ENCODE measurements around the gene FZD4. TPM values are rescaled to one million over a fixed set of nuclear protein-coding genes. Genes with fewer than 3 reads are reported as not detected.

Gene FZD4
- total RNA-seq, 1 experiment from 2014 or later = 4.5 TPM

GRCh38 chr11:86983021-86983488 lies 27.9 kb upstream of the FZD4 start:
- Histone ChIP-seq H3T11ph (ENCODE audit: low read length) (no peak overlapping the region), H3K4me2 (ENCODE audit: insufficient read depth, insufficient read length, low read length) (no peak overlapping the region), H2AFZ (ENCODE audit: low read length) (no peak overlapping the region), H3K79me2 (ENCODE audit: insufficient read depth, low read length) (no peaks in the 10 kb centered on the region), H3K27ac (ENCODE audit: insufficient read length, low read depth, low read length) (no peak overlapping the region), H2AK5ac (ENCODE audit: insufficient read length, low read length) (no peak overlapping the region), H2BK5ac (ENCODE audit: insufficient read length, low read length) (no peak overlapping the region), H2BK12ac (ENCODE audit: insufficient read length, low read depth, low read length) (no peak overlapping the region), H3K9me3 (ENCODE audit: control insufficient read depth, low read depth, low read length) (no peaks in the 10 kb centered on the region), H4K91ac (ENCODE audit: insufficient read length, low read depth, low read length) (no peak overlapping the region), H3K9ac (ENCODE audit: extremely low read depth, insufficient read length, low read length) (no peak overlapping the region), H4K5ac (ENCODE audit: insufficient read length, low read depth, low read length) (no peak overlapping the region), H3K23me2 (ENCODE audit: insufficient read length, low read depth, low read length, poor library complexity, severe bottlenecking) (no peaks in the 10 kb centered on the region), H2BK120ac (ENCODE audit: low read depth, low read length, poor library complexity, severe bottlenecking) (no peak overlapping the region), H3K4me1 (ENCODE audit: insufficient read depth, low read length) (no peaks in the 10 kb centered on the region), H3K14ac (ENCODE audit: insufficient read depth, low read length) (no peak overlapping the region), H2BK15ac (ENCODE audit: low read depth, low read length) (no peak overlapping the region), H3K23ac (ENCODE audit: insufficient read length, low read depth, low read length) (no peak overlapping the region), H4K8ac (replicated peaks; ENCODE audit: insufficient read length, low read depth, low read length) (no peak overlapping the region), H3K27me3 (ENCODE audit: insufficient read depth, low read length) (no peaks in the 10 kb centered on the region), H3K56ac (ENCODE audit: insufficient read length, low read depth, low read length) (no peak overlapping the region), H3K79me1 (ENCODE audit: insufficient read depth, low read depth, low read length, poor library complexity, severe bottlenecking) (no peaks in the 10 kb centered on the region), H3K18ac (ENCODE audit: insufficient read length, low read depth, low read length) (no peak overlapping the region), H3K4ac (ENCODE audit: low read depth, low read length) (no peak overlapping the region), H4K20me1 (ENCODE audit: control insufficient read depth, insufficient read depth, insufficient read length) (no peaks in the 10 kb centered on the region), H2BK20ac (ENCODE audit: low read depth, low read length, poor library complexity, severe bottlenecking) (no peak overlapping the region)
- Mint-ChIP-seq H3K27me3 (ENCODE audit: low read depth) (peaks cover 2% of the 10 kb centered on the region; the same call in 1 of the 2 replicates), H3K27ac (no peak overlapping the region), H3K4me1 (no peaks in the 10 kb centered on the region), H3K4me3 (no peak overlapping the region), H3K36me3 (ENCODE audit: insufficient read depth in 1 of 3, low read depth in 3 of 3) (no peaks in the 10 kb centered on the region), H3K9me3 (no peaks in the 10 kb centered on the region)
- DNase-seq = no peak
- TF ChIP-seq CTCF (conservative IDR thresholded peaks at IDR 0.05) = no peak
- no CpG with 5 or more reads among the region's 4 CpGs for WGBS (ENCODE audit: extremely low coverage, insufficient read length, low lambda C conversion rate)
